Measurements from ENCODE around the gene JPH3.

Gene JPH3

DNA sequence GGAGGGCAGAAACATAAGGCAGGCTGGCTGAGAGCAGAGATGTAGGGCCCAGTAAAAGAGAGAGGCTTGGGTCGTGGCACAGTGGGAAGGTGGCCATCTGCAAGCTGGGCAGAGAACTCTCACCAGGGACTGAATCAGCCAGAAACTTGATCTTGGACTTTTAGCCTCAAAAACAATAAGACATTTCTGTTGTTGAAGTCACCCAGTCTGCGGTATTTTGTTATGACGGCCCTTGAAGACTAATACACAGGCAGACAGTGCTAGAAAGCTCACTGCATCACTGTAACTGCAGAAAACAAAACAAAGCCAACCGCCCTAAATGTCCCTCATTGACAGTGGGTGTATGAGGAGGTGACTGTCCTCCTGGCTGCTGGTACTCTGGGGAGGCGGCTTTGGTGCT lies 3.9 kb upstream of the JPH3 start:
- in situ Hi-C loops (cut with MboI; ENCODE audit: low sequenced_read_pairs): no loop called here

DNA sequence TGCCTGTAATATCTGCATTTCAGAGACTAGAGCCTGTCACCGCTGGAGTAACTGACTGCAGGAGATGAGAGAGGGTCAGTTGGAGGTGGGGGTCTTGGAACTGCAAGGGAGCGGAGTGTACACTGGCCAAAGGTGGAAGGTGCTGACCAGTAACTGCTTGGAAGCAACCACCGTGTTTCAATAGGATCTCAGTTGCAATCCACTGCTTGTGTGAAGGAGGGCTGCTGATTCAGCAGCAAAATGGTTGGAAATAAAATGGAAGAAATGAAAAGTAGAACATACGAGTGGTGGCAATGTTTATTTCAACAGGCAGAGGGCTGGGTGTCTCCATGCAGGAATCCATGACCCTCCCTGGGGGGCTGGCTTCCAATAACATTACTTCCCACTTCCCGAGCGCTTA lies 2.1 kb upstream of the JPH3 start:
- in situ Hi-C loops (cut with MboI; ENCODE audit: low sequenced_read_pairs): no loop called here

DNA sequence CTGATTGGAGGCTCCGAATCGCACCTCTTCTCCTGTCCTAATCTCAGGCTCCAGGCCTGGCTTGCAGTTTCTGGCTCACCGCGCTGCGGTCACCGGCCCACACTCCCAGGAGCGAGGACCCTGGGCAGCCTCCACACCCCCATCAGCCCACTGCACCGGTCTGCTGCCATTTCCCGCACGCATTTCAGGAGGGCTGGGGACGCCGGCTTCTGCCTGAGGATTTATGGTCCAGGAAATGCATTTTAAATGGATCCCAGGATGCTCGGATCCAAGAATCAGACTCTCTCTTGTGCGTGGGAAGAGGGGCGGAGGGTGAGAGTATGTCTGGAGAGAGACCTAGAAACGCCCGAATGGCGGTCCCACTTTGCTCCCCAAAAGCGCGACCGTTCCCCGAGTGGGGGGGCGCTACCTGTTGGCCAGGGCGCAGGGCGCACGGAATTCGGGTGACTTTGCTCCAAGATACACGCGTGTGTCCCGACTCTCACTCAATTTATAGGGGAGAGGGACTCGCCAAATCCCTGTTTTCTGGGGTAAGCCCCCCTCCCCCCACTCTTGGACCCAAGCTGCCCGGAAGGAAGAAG lies 817 bp upstream of the JPH3 start:
- in situ Hi-C loops (cut with MboI; ENCODE audit: low sequenced_read_pairs): no loop called here

DNA sequence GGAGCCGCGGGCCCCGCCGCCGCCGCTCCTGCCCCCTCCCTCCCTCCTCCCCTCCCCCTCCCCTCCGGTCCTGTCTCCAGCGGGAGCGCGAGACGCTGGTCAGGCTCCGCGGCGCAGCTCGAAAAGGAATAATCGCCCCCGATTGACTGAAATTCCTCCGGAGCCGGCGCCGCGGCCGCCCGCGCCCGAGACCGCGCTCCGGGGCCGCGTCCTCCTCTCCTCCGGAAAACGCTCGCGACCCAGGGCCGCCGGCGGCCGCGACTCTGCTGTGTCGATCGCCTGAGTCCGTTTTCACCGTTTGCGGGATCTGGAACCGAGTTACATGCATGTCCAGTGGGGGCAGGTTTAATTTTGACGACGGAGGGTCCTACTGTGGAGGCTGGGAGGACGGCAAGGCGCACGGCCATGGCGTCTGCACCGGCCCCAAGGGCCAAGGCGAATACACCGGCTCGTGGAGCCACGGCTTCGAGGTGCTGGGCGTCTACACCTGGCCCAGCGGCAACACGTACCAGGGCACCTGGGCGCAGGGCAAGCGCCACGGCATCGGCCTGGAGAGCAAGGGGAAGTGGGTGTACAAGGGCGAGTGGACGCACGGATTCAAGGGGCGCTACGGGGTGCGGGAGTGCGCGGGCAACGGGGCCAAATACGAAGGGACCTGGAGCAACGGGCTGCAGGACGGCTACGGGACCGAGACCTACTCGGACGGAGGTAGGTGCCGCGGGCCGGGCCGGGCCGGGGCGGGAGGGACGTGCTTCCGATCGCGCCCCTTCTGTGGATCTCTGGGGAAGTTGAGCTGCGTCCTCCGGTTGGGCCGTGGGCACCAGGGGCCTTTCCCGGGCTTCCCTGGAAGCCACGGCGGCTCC lies 744 bp downstream of the JPH3 start:
- in situ Hi-C loops (cut with MboI; ENCODE audit: low sequenced_read_pairs): no loop called here

DNA sequence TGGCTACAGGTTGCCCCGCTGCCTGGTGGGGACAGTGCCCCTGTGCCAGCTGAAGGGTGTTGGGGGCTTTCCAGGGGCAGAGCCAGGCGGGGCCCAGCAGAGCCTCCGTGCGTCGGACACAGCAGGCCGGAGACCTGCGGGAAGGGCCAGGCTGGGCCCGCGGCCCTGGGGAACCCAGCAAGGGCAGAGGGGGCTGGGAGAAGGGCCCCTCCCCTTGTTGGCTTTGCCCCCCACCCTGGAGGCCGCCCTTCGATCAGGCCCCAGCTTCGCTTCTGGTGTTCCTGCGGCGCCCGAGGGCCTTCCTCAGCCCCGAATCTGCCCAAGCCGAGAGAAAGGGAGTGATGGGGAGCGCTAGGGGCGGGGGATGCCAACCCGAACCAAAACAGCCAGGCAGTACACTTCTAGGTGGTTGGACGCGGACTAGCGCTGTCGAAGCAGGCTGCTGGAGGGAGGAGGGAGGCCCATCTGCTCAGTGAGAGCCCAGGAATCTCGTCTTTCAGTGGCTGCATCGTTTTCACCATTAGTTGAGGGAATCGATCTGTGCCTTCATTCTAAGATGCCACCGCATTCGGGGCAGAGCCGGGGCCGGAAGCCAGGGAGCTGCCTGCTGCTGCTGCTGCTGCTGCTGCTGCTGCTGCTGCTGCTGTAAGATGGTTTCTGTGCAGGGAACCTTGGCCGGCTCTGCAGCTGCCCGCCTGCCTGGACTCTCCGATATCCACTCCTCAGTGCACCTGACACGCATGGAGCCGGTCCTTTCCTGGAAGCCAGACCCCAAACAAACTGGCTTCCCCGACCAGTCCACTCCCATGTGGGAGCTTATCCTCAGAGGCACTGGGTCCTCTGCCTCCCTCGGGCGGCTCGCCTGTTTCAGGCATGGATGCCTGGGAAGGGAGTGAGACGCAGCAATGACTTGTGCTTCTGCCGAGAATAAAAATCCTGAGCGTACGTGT lies 1.7 kb downstream of the JPH3 start:
- in situ Hi-C loops (cut with MboI; ENCODE audit: low sequenced_read_pairs): no loop called here

DNA sequence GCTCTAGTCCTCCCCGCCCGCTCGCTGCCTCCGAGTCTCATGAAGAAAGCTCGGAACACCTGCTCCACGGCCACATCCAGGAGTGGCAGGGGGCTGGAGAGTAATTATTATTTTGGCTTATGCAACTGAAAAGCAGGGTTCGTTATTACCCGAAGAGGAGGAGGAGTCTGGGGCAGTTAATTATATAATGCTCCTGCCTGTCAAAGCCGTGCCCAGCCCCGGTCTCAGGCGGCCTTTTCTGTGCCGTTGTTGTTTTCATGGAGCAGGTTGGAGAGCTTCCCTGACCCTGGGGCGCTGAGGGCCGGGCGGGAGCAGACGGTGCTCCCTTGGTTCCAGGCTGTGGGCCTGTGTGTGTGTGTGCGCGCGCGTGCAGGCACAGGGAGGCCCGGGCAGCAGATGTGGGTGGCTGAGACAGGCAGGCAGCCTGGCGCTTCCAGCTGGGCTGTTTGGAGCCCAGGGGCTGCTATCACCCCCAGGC lies 2.4 kb downstream of the JPH3 start:
- in situ Hi-C loops (cut with MboI; ENCODE audit: low sequenced_read_pairs): no loop called here

DNA sequence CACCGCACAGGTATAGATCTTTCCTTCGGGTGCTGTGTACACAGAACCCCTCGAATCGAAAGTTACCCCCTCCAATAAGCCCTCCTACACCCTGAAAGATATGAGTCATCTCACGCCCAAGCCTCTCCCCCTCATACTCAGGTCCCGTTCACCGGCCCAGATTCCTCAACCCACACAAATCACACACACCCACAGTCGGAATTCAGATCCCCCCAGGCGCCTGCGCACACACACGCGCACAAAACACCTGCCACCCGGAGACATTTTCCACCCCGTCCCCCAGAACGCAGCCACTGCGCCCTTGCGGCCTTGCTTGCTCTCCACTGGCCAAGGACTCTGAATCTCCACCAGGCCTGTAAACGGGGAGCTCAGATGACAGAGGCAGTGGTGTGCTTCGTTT lies 4.9 kb downstream of the JPH3 start:
- in situ Hi-C loops (cut with MboI; ENCODE audit: low sequenced_read_pairs): no loop called here

DNA sequence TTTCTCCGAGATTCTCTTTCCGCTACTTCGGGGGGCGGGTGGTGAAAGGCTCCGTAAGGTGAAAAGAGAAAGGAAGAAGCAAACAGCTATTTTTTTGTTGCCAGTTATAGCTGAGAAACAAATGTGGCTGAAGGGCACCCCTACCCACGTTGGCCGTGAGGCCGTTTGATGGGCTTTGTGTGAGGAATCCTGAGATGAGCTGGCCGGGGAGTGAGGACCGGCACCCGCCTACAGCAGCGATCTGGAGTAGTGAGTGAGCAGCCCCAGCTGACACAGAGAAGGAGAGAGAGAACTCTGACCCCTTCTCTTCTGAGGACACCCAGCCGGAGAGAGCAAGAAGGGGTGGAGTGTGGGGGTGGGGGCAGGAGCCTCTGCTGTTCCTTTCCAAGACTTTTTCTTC lies 5.6 kb downstream of the JPH3 start:
- in situ Hi-C loops (cut with MboI; ENCODE audit: low sequenced_read_pairs): no loop called here

DNA sequence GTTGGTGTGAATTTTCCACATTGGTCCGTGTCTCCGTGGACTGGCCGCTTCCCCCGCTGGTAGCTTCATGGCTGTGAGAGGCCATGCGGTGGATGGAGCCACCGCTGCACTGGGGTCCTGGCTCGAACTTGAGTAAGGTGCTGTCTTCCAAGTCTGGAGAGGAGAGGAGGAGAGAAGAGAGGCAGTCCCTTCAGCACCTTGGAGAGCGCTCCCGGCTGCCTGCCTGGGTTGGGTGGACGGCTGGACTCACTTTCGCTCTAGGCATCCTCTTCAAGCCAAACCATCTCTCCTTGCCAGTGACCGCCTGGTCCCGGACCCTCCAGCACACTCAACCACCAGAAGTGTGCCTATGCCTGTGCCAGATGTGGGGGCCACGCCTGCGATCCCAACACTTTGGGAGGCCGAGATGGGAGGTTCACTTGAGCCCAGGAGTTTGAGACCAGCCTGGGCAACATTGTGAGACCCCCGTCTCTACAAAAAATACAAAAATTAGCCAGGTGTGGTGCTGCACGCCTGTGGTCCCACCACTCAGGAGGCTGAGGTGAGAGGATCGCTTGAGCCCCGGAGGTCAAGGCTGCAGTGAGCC lies 6.2 kb downstream of the JPH3 start:
- in situ Hi-C loops (cut with MboI; ENCODE audit: low sequenced_read_pairs): no loop called here

DNA sequence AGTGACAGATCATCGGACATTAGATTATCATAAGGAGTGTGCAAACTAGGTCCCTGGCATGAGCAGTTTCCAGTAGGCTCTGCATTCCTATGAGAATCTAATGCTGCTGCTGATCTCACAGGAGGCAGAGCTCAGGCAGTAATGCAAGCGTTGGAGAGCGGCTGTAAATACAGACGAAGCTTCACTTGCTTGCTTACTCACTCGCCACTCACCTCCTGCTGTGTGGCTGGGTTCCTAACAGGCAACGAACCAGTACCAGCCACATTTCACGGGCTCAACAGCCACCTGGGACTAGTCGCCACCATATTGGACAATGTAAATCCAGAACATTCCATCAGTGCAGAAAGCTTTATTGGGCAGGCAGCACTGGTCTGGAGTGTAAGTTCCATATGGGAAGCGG lies 7.7 kb downstream of the JPH3 start:
- in situ Hi-C loops (cut with MboI; ENCODE audit: low sequenced_read_pairs): no loop called here

DNA sequence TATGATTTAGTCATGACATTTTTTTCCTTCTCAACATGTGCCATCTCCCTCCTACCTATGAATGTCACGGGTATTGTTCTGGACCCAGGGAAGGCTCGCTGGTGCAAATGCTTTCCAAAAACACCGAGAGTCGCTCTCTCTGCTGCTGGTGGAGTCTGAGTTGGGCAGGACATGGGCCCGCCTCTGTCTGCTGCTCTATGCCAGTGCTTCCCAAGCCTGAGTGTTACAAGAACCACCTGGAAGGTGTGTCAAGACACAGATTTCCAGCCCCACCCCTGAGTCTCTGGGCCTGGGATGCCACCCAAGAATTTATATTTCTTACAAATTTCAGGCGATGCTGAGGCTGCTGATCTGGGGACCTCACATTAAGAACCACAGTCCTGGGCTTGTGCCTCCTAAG lies 9.1 kb downstream of the JPH3 start:
- in situ Hi-C loops (cut with MboI; ENCODE audit: low sequenced_read_pairs): no loop called here

DNA sequence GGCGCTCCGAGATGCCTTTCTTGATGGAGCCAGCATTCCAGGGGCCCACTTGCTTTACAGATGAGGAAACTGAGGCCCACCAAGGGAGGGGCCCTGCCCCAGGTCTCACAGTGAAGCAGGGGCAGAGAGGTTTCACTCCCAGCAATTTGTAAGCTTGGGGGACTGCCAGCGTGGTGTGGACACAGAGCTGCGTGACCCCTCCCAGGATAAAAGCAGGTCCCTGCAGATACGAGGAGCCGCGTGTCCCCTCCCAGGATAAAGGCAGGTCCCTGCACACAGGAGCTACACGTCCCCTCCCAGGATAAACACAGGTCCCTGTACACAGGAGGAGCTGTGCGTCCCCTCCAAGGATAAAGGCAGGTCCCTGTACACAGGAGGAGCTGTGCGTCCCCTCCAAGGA lies 11.7 kb downstream of the JPH3 start:
- in situ Hi-C loops (cut with MboI; ENCODE audit: low sequenced_read_pairs): no loop called here

DNA sequence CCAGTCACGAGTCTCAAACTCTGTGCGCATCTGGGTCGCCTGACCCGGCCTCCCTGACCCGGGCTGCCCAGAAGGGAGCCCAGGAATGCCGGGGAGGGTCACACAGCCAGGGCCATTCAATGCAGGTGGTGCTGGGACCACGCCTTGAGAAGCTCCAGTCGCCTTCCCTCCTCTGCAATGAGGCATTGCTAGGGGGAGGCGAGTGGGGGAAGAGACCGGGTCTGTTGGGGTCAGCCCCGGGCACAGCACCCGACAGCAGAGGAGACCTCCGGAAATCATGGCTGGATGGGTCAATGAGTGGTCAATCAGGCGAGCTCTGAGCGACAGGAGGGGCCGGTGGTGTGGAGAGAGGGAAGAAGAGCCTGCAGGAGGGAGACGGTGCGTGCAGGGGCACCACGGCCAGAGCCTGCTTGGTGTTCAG lies 13.3 kb downstream of the JPH3 start:
- in situ Hi-C loops (cut with MboI; ENCODE audit: low sequenced_read_pairs): no loop called here

DNA sequence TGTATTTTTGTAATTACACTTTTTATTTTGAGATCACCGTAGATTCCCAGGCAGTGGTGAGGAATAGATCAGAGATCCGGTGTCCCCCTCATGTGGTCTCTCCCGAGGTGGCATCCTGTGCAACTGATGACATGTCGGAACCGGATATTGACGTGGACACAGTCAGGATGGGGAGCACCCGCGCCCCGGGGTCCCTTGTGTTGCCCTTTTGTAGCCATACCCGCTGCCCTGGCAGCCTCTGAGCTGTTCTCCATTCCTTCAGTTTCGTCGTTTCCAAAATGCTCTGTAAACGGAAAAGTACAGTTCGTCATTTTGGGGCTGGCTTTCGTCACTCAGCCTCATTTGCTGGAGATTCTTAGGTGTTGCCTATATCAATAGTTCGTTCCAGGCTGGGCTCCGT lies 14.2 kb downstream of the JPH3 start:
- in situ Hi-C loops (cut with MboI; ENCODE audit: low sequenced_read_pairs): no loop called here

DNA sequence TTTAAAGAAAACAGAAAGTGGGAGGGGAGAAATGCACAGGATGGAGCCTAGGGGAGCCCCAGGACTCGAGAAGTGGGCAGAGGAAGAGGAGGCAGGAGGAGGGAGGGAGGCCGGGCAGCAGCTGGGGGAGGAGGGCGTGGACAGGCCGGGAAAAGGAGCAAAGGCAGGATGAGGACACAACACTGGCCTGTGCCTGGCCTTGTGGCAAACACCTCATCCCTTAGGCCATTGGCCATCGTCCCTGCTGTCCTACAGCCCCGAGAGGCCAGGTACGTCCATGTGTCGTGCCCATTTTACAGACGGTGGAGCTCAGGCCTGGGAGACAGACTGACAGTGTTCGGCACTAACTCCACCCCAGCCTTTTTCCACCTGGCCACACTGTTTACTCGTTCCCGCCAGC lies 15.9 kb downstream of the JPH3 start:
- in situ Hi-C loops (cut with MboI; ENCODE audit: low sequenced_read_pairs): no loop called here

DNA sequence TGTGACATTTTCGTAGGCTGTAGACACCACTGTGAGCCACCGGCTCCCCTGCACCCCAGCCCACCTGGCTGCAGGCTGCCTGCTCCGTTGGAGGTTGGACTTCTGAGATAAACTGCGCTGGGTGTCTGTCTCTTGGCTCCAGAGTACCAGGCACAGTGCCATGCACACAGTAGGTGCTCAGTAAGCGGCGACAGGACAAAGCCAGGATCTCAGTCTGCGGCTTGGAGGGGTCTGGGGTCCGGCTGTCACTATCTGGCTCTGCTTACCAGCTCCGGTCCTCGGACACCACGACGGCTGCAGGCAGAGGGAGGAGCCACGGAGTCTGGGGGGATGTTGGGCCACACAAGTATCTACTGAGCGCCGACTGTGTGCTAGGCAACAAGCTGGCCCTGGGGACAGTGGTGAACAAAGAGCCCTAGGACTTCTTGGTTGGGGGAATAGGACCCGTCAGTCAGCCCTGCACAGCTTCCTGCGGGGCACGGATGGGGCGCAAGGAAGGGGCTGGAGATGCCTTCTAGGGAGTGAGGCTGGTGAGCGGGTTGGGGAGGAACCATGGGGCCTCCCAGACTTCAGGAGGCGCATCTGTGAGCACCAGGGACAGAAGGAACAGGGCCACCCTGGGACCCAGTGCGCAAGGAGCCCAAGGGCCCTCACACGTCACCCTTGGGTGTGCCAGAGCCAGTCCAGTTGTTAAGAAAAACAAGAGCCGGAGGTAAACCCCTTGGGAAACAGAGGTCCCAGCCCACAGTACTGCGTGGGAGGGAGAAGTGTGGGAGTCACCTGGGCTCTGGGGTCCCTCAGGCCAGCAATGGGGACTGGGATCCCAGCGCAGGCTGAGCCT lies 17.3 kb downstream of the JPH3 start:
- in situ Hi-C loops (cut with MboI; ENCODE audit: low sequenced_read_pairs): no loop called here

DNA sequence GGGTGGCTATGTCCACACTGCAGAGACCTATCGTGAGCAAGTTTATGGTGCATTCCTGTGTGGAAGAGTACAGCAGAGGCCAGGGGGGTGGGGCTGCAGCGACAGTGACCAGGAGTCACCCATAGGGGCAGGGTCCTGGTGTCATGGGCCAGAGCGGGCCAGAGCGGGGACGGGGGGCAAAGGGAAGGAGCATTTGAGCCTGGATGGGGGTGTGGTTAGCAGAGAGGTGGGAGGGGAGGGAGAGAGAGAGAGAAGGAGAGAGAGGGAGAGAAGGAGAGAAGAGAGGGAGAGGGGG lies 17.8 kb downstream of the JPH3 start:
- in situ Hi-C loops (cut with MboI; ENCODE audit: low sequenced_read_pairs): no loop called here

DNA sequence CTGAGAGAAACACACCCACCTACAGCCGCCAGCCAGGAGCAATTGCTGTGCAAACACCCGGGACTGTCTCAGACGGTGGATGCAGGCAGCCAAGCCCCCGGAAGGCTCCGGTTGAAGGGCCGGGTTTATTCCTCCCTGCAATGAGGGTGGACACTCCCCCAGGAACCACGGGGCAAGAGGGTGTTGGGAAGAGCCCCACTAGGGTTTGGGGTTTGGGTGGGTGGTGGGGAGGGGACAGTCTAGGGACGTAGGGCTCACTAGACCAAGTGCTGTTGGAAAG lies 19.2 kb downstream of the JPH3 start:
- in situ Hi-C loops (cut with MboI; ENCODE audit: low sequenced_read_pairs): no loop called here

DNA sequence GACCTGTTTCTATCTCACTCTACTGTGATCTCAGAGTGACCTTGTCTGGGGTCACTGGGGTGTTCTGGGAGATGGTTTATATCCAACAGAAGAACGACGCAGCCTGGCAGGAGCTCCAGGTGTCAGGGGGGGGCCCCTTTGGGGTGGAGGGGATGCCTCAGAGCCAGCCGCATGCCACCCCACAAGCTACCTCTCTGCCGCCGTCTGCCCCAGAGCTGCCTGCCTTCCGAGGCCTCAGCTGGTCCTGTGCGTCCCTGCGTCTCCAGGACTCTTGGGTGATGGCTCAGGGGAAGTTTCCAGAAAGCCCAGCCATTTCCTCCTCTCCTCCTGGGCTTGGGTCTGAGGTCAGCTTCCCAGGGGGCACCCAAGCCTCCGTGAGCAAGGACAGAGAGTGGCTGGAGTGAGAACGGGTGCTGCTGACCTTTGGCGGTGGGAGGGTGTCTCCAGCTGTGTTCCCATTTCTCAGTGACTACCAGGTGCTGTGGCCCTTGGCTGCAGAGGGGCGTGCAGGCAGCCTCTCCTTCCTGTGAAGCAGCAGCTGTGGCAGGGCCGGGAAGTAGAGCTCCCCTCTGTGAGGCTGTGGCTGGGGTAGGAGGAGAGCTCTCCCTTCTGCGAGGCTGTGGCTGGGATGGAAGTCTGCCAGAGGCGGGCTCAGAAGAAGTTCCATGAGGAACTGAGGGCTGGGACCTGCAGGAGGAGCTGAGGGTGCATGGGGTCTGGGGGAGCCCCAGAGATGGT lies 19.8 kb downstream of the JPH3 start:
- in situ Hi-C loops (cut with MboI; ENCODE audit: low sequenced_read_pairs): no loop called here

DNA sequence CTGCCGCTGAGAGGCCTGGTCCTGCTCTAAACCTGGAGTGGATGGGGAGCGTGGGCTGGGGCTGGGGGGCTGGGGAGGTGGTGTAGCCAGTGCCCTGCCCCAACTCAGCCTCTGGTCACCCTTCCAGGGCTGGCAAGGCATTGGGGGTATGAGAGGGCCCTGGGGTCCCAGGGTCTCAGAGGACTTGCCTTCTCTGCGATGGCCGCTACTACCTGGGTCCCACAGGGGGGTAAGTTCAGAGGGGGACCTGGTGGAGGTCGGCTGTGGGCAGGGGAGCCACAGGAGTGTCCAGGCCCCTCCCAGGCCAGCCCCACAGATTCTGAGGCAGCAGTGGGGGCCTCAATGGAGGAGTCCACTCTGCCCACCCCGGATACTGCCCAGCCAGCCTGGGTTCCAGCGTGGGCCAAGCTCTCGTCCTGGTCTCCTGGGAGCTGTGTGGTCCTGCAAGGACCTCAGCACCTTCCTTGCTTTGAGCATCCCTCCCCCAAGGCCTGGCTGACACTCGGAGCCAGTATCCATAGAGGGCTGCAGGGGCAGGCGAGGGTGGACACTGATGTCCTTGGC lies 20.5 kb downstream of the JPH3 start:
- in situ Hi-C loops (cut with MboI; ENCODE audit: low sequenced_read_pairs): no loop called here

Measured in HL-60/S4 (cell line).